22Rv1 (cell line): Measurements from ENCODE around the gene SLC7A1.

Source experiments
- CTCF ChIP-seq: fragments of 450-650 bp; IDR thresholded peaks from 2 replicates; pipeline ENCODE4 v1.5.1; 2017; ENCODE audit warnings: mild to moderate bottlenecking
- ZFX ChIP-seq: fragments of 450-650 bp; IDR thresholded peaks from 2 replicates; pipeline ENCODE4 v1.6.1; 2017; ENCODE audit warnings: antibody characterized with exemption, borderline replicate concordance

GRCh38 chr13:29596064-29596418, 553 bp upstream of the SLC7A1 start:
- TF ChIP-seq CTCF (peak; percentile 1; the same call in 1 of the 2 replicates), ZFX (no peak)
